AG04449 (cell line): ENCODE results near the gene KCNAB1.
A peak's percentile ranks its signal among the peaks of the same experiment; 100 is the strongest.

Source experiments
- CTCF ChIA-PET: fragments of 350-600 bp; formaldehyde crosslinking; extraction: SDS; loops from one replicate; lab custom pipeline; 2021; ENCODE audit warnings: antibody characterized with exemption; lab: Yijun Ruan, JAX
- POLR2A ChIA-PET: fragments of 400-600, 350-600 bp; formaldehyde crosslinking; extraction: SDS; loops from one replicate; lab custom pipeline; 2020; ENCODE audit warnings: antibody characterized with exemption, inconsistent platforms; lab: Yijun Ruan, JAX
- DNase-seq: peaks from one replicate; pipeline ENCODE4 v3.0.0-alpha.2; 2010; ENCODE audit warnings: low read depth, low spot score
- H3K4me3 ChIP-seq: 2 replicates; pipeline ENCODE4 v1.5.1; 2011; ENCODE audit warnings: low read depth, mild to moderate bottlenecking, control low read depth, low read length
- CTCF ChIP-seq: IDR thresholded peaks from one replicate; pipeline ENCODE4 v1.5.1; 2011; ENCODE audit warnings: mild to moderate bottlenecking, moderate library complexity, low read length, control low read depth, inconsistent platforms; ENCODE audit not compliant: insufficient read depth; ENCODE audit errors: missing control alignments

The KCNAB1 gene

GRCh38 chr3:156145866-156146265 is 25.5 kb downstream of the KCNAB1 start:
- CTCF ChIA-PET, result interaction anchor here (1.1 kb wide), 1 partner anchor 363 kb away, joined by 4 read pairs; no protein-coding TSS in a partner anchor
- H3K4me3 ChIP-seq, result no peak overlapping the region

GRCh38 chr3:156148345-156148945 is 28.1 kb downstream of the KCNAB1 start:
- ChIA-PET POLR2A (no interaction called here), CTCF (interaction anchor here (0.6 to 12.5 kb wide), 18 partner anchors 8 to 1056 kb away, joined by 3 to 471 read pairs (median 12); no protein-coding TSS in a partner anchor)
- no peak for TF ChIP-seq CTCF
- DNase-seq, result no peak
- H3K4me3 ChIP-seq, result no peak overlapping the region

More at GRCh38 chr3:156145866-156146265, 25.5 kb downstream of the KCNAB1 start:
- POLR2A ChIA-PET, result no interaction called here
- DNase-seq, result no peak
- no peak for TF ChIP-seq CTCF

- no peak for TF ChIP-seq CTCF
- no peak for DNase-seq
- ChIA-PET POLR2A (no interaction called here), CTCF (interaction anchor here (0.6 to 12.5 kb wide), 24 partner anchors 9 to 1056 kb away, joined by 3 to 471 read pairs (median 4); no protein-coding TSS in a partner anchor)
- H3K4me3 ChIP-seq, result no peak overlapping the region
These were observed 28.6 kb downstream of the KCNAB1 start for GRCh38 chr3:156148946-156149381.

GRCh38 chr3:156149876-156150275 is 29.5 kb downstream of the KCNAB1 start:
- no peak overlapping the region for H3K4me3 ChIP-seq
- POLR2A ChIA-PET, result no interaction called here
- TF ChIP-seq CTCF, result no peak
- no peak for DNase-seq
- CTCF ChIA-PET, result interaction anchor here (0.7 to 12.5 kb wide), 30 partner anchors 8 to 1052 kb away, joined by 3 to 471 read pairs (median 5); no protein-coding TSS in a partner anchor

GRCh38 chr3:156150434-156151066 is 30.2 kb downstream of the KCNAB1 start:
- H3K4me3 ChIP-seq, result no peak overlapping the region
- POLR2A ChIA-PET, result no interaction called here
- TF ChIP-seq CTCF, result peak; percentile 71
- peak; percentile 16 for DNase-seq
- CTCF ChIA-PET, result interaction anchor here (0.7 to 12.5 kb wide), 44 partner anchors 8 to 1051 kb away, joined by 3 to 471 read pairs (median 5); no protein-coding TSS in a partner anchor
